CD4-positive, alpha-beta T cell (primary cell): Measurements from ENCODE around the gene NTSR2. TPM values are rescaled to one million over a fixed set of nuclear protein-coding genes. Genes with fewer than 3 reads are reported as not detected.

Experiments
- ATAC-seq: fragments of 200-7000 bp; cut with Tn5 transposase; one replicate; pipeline ENCODE4 v1.10.0; 2022; ENCODE audit warnings: mild to moderate bottlenecking; ENCODE audit not compliant: poor library complexity
- CTCF ChIA-PET: fragments of 350-600 bp; sonication (Branson Sonifier 250); formaldehyde crosslinking; loops from one replicate; lab custom pipeline; 2021; ENCODE audit warnings: antibody characterized with exemption, inconsistent platforms; lab: Charles Lee
- POLR2A ChIA-PET: fragments of 350-600 bp; sonication (Branson Sonifier 250); formaldehyde crosslinking; loops from one replicate; lab custom pipeline; 2021; ENCODE audit warnings: antibody characterized with exemption, inconsistent platforms; lab: Charles Lee
- DNase-seq, 14 experiments: peaks; one replicate each; pipeline ENCODE4 v3.0.0-alpha.2; 2013 to 2020; ENCODE audit warnings: mixed read lengths in 2 of 14
- H3K27ac ChIP-seq, 2 donors: one replicate each; pipeline versions ENCODE4 v1.5.1 to v1.7.0; 2013; ENCODE audit warnings: low read length in 2 of 2, low read depth in 1 of 2, mild to moderate bottlenecking in 1 of 2
- H3K27me3 ChIP-seq, 2 experiments: 1 replicate in 1 of 2; 2 replicates in 1 of 2; pipeline versions ENCODE4 v1.6.1 to v1.7.0; 2013; ENCODE audit warnings: low read length in 2 of 2, control low read depth in 1 of 2, mild to moderate bottlenecking in 1 of 2, moderate library complexity in 1 of 2; ENCODE audit not compliant: insufficient read depth in 2 of 2, control insufficient read depth in 1 of 2
- H3K36me3 ChIP-seq: one replicate; pipeline ENCODE4 v1.6.1; 2013; ENCODE audit warnings: low read length, control low read depth; ENCODE audit not compliant: insufficient read depth
- H3K4me1 ChIP-seq: one replicate; pipeline ENCODE4 v1.6.1; 2013; ENCODE audit warnings: low read length, control low read depth; ENCODE audit not compliant: insufficient read depth
- H3K4me3 ChIP-seq: one replicate; pipeline ENCODE4 v1.5.1; 2013; ENCODE audit warnings: mild to moderate bottlenecking, low read length, moderate library complexity
- H3K9me3 ChIP-seq, 2 experiments: 1 replicate in 1 of 2; 2 replicates in 1 of 2; pipeline versions ENCODE4 v1.6.1 to v1.7.0; 2013; ENCODE audit warnings: low read length in 2 of 2, mild to moderate bottlenecking in 2 of 2, control low read depth in 1 of 2, moderate library complexity in 1 of 2; ENCODE audit not compliant: control insufficient read depth in 1 of 2, insufficient read depth in 1 of 2
- H3K27ac Mint-ChIP-seq: one replicate; pipeline ENCODE4 v1.8.0; 2020; ENCODE audit warnings: mixed read lengths
- H3K27me3 Mint-ChIP-seq: one replicate; pipeline ENCODE4 v1.8.0; 2021; ENCODE audit warnings: mixed read lengths
- H3K36me3 Mint-ChIP-seq: one replicate; pipeline ENCODE4 v1.8.0; 2021; ENCODE audit warnings: low read depth, mixed read lengths
- H3K4me1 Mint-ChIP-seq: one replicate; pipeline ENCODE4 v1.8.0; 2021; ENCODE audit warnings: low read depth, mixed read lengths
- H3K4me3 Mint-ChIP-seq: one replicate; pipeline ENCODE4 v1.8.0; 2020; ENCODE audit warnings: mild to moderate bottlenecking, mixed read lengths
- H3K9me3 Mint-ChIP-seq: one replicate; pipeline ENCODE4 v1.8.0; 2020; ENCODE audit warnings: mixed read lengths
- intact Hi-C, 2 experiments: fragments of 100-400 bp; cut with DNase I in 1 of 2; cut with micrococcal nuclease in 1 of 2; formaldehyde crosslinking; loops; one replicate each; pipeline versions ENCODE4 v1.15.1 to v1.9.0; 2023 to 2025; cut with DNase I, micrococcal nuclease
- total RNA-seq, 174 experiments: library from RNA in 2 of 174; stranded (reverse) in 2 of 174; gene quantifications; one replicate each; pipeline ENCODE4 v1.2.3 and lab custom pipeline; 2021 to 2026
- TF ChIP-seq, protein P1 (sequence below): fragments of 200-600 bp; IDR thresholded peaks from one replicate; pipeline ENCODE4 v1.8.0; 2022; ENCODE audit warnings: antibody characterized with exemption, mild to moderate bottlenecking

Gene NTSR2
- total RNA-seq, 2 experiments from 2014 or later = not detected

DNA sequence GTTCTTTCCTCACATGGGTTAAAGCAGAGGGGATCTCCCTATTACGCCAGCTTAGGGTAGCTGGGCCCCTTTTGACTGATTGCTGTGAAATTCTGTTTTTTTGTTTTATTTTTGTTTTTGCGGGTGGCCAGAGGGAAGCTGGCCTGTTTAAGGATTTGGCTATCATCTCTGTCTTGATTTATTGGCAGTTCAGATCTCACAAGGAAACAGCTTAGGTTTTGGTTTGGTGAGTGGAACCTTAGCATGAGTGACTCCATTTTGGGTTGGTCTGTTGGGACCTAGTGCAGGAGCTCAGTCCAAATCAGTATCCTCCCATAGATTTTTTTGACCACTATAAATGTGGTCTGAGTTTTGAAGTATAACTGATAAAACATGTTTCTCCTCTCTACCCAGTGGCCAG is 25.6 kb upstream of the NTSR2 start:
- Histone ChIP-seq H3K9me3 (no peaks in the 10 kb centered on the region), H3K4me3 (no peak overlapping the region), H3K27ac (no peak overlapping the region), H3K36me3 (no peaks in the 10 kb centered on the region), H3K4me1 (no peaks in the 10 kb centered on the region), H3K27me3 (no peaks in the 10 kb centered on the region)
- no peak for DNase-seq
- Mint-ChIP-seq H3K36me3 (no peaks in the 10 kb centered on the region), H3K4me3 (no peak overlapping the region), H3K4me1 (no peaks in the 10 kb centered on the region), H3K27me3 (no peaks in the 10 kb centered on the region), H3K9me3 (no peaks in the 10 kb centered on the region), H3K27ac (no peak overlapping the region)
- no peak for ATAC-seq
- POLR2A ChIA-PET = no interaction called here
- intact Hi-C loops = no loop called here
- CTCF ChIA-PET = interaction anchor here (0.9 kb wide), 1 partner anchor 84 kb away, joined by 4 read pairs; no protein-coding TSS in a partner anchor
- TF ChIP-seq, protein P1, sequence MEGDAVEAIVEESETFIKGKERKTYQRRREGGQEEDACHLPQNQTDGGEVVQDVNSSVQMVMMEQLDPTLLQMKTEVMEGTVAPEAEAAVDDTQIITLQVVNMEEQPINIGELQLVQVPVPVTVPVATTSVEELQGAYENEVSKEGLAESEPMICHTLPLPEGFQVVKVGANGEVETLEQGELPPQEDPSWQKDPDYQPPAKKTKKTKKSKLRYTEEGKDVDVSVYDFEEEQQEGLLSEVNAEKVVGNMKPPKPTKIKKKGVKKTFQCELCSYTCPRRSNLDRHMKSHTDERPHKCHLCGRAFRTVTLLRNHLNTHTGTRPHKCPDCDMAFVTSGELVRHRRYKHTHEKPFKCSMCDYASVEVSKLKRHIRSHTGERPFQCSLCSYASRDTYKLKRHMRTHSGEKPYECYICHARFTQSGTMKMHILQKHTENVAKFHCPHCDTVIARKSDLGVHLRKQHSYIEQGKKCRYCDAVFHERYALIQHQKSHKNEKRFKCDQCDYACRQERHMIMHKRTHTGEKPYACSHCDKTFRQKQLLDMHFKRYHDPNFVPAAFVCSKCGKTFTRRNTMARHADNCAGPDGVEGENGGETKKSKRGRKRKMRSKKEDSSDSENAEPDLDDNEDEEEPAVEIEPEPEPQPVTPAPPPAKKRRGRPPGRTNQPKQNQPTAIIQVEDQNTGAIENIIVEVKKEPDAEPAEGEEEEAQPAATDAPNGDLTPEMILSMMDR = no peak

DNA sequence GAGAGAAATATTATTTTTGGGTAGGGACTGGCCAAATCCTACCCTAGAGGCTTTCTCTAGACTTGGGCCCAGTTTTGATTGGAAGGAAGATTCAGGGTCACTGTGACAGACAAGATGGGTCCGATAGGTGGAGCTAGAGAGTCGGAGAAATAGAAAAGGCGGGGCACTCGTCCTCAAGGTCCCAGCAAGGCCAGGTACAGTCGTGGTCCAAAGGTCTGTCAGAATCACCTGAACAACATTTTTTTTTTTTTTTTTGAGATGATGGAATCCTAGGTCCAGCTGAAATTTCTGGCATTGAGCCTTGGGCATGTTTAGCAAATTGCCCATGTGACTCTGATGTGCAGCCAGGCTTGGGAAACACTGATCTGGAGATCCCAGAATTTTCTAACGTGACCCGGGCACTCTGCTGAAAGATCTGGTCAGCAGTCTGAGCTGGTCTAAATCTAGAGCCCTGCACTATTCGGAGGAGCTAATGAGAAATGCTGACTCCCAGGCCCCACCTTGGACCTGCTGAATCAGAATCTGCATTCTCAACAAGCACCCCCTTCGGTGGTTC is 23.0 kb upstream of the NTSR2 start:
- Histone ChIP-seq H3K27me3 (no peaks in the 10 kb centered on the region), H3K4me1 (peaks cover 7% of the 10 kb centered on the region), H3K9me3 (no peaks in the 10 kb centered on the region), H3K36me3 (no peaks in the 10 kb centered on the region), H3K4me3 (no peak overlapping the region), H3K27ac (no peak overlapping the region)
- DNase-seq (peak; percentile 27 to 85 (median 50)), ATAC-seq (peak; percentile 66)
- ChIA-PET CTCF (interaction anchor here (0.6 to 2.3 kb wide), 17 partner anchors 11 to 1314 kb away, joined by 3 to 42 read pairs (median 5); no protein-coding TSS in a partner anchor), POLR2A (interaction anchor here (0.7 to 1.9 kb wide), 4 partner anchors 54 to 86 kb away, joined by 3 to 7 read pairs (median 4); partner anchors contain the start of gene LPIN1)
- Mint-ChIP-seq H3K4me1 (peaks cover 8% of the 10 kb centered on the region), H3K27ac (no peak overlapping the region), H3K27me3 (peaks cover 3% of the 10 kb centered on the region), H3K9me3 (no peaks in the 10 kb centered on the region), H3K36me3 (no peaks in the 10 kb centered on the region), H3K4me3 (no peak overlapping the region)
- TF ChIP-seq, protein P1 = peak; percentile 90
- intact Hi-C loops = loop anchor here (1.0 to 5.0 kb wide), 5 partner anchors 52 to 1314 kb away; a partner anchor contains a TSS

DNA sequence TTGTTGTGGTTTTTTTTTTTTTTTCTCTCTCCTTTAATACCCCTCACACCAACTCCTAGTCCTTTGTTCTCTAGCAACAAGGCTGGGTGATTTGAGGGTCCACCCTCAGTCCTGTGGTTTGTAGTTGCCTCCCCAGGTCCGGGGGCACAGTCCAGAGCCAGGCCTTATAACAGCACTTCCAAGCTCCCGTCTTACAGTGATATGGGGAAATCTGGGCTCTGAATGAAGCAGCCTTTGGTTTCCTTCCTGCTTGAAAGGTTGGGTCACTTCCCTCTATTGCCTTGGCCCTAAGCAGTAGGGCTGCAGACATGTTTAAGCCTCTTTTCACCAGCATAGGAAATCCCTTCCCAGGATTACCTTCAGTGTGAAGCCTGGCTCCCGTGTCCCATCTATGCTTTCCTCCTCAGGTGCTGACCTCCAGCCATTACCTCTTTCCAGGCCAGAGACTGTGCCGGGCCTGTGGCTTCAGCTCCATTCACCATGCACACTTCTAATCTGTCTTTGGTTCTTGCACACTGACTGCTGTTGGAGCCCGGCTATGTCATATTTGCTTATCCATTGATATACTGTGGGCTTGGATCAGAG is 21.2 kb upstream of the NTSR2 start:
- Histone ChIP-seq H3K36me3 (no peaks in the 10 kb centered on the region), H3K9me3 (no peaks in the 10 kb centered on the region), H3K4me3 (no peak overlapping the region), H3K4me1 (peaks cover 10% of the 10 kb centered on the region), H3K27me3 (no peaks in the 10 kb centered on the region), H3K27ac (no peak overlapping the region)
- ChIA-PET POLR2A (no interaction called here), CTCF (no interaction called here)
- ATAC-seq (no peak), DNase-seq (peak in 1 of 14 experiments; percentile 25)
- H3K36me3 Mint-ChIP-seq = no peaks in the 10 kb centered on the region
- peaks cover 8% of the 10 kb centered on the region for H3K4me1 Mint-ChIP-seq
- H3K9me3 Mint-ChIP-seq = no peaks in the 10 kb centered on the region
- peaks cover 8% of the 10 kb centered on the region for H3K27me3 Mint-ChIP-seq
- intact Hi-C loops = loop anchor here (5.0 kb wide), 2 partner anchors 559 to 1316 kb away; a partner anchor contains a TSS
- H3K27ac Mint-ChIP-seq = no peak overlapping the region
- H3K4me3 Mint-ChIP-seq = no peak overlapping the region
- TF ChIP-seq, protein P1 = no peak
